HG03354 (cell line): ENCODE measurements around the gene SPTBN4.
"Not testable (repeated sequence)": the region's sequence is repeated elsewhere in the genome, so short reads cannot be mapped to it uniquely, and the experiment has no call there.

Experiments used
- ATAC-seq: cut with Tn5 transposase; IDR thresholded peaks from one replicate; pipeline ENCODE4 v1.9.1; 2021; ENCODE audit warnings: mild to moderate bottlenecking; ENCODE audit not compliant: unreplicated experiment, poor library complexity, severe bottlenecking

Gene SPTBN4

DNA sequence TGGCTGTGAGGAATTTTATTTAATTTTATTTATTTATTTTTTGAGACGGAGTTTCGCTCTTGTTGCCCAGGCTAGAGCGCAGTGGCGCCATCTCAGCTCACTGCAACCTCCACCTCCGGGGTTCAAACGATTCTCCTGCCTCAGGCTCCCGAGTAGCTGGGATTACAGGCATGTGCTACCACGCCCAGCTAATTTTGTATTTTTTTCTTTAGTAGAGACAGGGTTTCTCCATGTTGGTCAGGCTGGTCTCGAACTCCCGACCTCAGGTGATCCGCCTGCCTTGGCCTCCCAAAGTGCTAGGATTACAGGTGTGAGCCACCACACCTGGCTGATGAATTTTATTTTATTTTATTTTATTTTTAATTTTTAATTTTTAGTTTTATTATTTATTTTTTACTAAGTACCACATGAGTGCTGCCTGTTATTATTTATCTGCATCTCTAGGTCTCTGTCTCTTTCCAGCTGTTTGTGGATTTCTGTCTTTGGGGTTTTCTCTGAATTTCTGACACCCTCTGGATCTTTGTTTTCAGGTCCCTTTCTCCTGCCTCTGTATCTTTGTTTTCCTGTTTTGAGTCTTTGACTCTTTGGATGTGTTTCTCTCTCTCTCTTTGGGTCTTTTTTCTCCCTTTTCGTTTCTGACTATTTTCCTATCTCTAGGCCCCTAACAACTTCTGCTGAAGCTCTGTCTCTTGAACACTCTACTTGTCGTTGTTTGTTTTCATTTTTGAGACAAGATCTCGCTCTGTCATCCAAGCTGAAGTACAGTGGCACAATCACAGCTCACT lies 157.8 kb downstream of the SPTBN4 start:
- not testable (repeated sequence) for ATAC-seq

DNA sequence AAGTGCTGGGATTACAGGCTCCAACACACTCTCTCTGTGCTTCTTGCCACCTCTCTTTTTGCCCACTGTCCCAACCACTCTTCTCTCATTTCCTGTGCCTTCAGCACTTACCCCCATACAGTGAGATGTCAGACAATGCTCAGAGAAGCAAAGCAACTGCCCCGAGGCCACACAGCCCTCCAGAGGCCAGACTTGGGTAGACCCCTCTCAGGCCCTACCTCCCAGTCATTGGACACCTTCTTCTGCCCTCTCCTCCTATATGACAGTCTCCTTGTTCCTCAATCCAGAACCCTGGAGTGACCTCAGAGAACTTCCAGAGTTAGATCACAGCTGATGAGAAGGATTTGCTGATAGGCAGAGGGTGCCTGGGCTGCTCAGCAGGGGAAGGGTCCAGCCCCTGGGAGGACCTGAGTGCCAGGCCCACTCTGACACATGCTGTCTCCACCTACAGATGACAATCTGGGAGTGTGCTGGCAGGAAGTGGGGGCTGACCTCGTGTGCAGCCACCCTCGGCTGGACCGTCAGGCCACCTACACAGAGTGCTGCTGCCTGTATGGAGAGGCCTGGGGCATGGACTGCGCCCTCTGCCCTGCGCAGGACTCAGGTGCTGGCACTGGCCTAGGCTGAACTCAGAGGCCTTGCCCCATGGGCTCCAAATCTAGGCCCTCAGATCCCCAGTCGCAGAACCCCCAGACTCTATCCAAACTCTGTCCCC lies 158.8 kb downstream of the SPTBN4 start:
- ATAC-seq: no peak
